ENCODE results near the gene FCHSD1.

GRCh38 chr5:141611289-141611688 is 39.9 kb downstream of the FCHSD1 start:
- no peak for TF ChIP-seq CTCF (IDR thresholded peaks at IDR 0.05; ENCODE audit: extremely low read depth in 1 of 2, insufficient read depth in 1 of 2, low read depth in 1 of 2, low read length in 2 of 2)
- TF ChIP-seq POLR2A (IDR thresholded peaks at IDR 0.05; ENCODE audit: low read depth, low read length): no peak
- no peak for TF ChIP-seq EZH2 (IDR thresholded peaks at IDR 0.05; ENCODE audit: borderline replicate concordance, low read depth, low read length, severe bottlenecking)
- TF ChIP-seq FOS (IDR thresholded peaks at IDR 0.05; ENCODE audit: borderline replicate concordance, insufficient read depth, low read length): no peak
- TF ChIP-seq JUN (IDR thresholded peaks at IDR 0.05; ENCODE audit: borderline replicate concordance, insufficient read depth, insufficient read length, low read depth): no peak
- no peak for TF ChIP-seq POLR2AphosphoS5 (IDR thresholded peaks at IDR 0.05; ENCODE audit: insufficient read depth, low read depth, low read length)
- TF ChIP-seq MAX (IDR thresholded peaks at IDR 0.05; ENCODE audit: insufficient read depth, insufficient read length): no peak

Data from endothelial cell of umbilical vein (primary cell).